ENCODE measurements around the gene SYNPO2L. TPM values are rescaled to one million over a fixed set of nuclear protein-coding genes. Genes with fewer than 3 reads are reported as not detected.
"Not testable (repeated sequence)": the region's sequence is repeated elsewhere in the genome, so short reads cannot be mapped to it uniquely, and the experiment has no call there.

SYNPO2L gene, protein sequence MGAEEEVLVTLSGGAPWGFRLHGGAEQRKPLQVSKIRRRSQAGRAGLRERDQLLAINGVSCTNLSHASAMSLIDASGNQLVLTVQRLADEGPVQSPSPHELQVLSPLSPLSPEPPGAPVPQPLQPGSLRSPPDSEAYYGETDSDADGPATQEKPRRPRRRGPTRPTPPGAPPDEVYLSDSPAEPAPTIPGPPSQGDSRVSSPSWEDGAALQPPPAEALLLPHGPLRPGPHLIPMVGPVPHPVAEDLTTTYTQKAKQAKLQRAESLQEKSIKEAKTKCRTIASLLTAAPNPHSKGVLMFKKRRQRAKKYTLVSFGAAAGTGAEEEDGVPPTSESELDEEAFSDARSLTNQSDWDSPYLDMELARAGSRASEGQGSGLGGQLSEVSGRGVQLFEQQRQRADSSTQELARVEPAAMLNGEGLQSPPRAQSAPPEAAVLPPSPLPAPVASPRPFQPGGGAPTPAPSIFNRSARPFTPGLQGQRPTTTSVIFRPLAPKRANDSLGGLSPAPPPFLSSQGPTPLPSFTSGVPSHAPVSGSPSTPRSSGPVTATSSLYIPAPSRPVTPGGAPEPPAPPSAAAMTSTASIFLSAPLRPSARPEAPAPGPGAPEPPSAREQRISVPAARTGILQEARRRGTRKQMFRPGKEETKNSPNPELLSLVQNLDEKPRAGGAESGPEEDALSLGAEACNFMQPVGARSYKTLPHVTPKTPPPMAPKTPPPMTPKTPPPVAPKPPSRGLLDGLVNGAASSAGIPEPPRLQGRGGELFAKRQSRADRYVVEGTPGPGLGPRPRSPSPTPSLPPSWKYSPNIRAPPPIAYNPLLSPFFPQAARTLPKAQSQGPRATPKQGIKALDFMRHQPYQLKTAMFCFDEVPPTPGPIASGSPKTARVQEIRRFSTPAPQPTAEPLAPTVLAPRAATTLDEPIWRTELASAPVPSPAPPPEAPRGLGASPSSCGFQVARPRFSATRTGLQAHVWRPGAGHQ
- total RNA-seq: 100 to 1,000 TPM; 165 to 219 TPM
- long read RNA-seq, full-length matches to known transcripts: 2 of 115 reads
- long read RNA-seq, partial matches to known transcripts: 0 of 115 reads
- long read RNA-seq, other reads (novel, unspliced or antisense): 113 of 115 reads

DNA sequence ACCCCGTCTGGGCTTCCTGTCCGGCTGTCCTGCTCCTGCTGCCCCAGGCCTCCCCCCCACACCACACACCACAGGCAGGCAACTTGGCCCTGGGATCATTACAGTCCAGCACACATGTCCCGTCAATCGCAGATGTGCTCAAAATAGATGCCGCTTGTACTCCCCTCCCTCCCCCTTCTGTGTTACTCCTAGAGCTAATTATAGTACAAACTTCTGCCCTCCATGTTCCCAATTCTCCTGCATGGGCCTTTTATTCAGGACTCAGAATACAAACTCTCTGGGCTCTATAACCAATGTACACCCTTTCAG, at the start of gene SYNPO2L:
Gene SYNPO2L, minus strand, starts transcription at position 40 of the 309 bp plus-strand sequence. CDS start 107 bp downstream, outside the sequence.
- intact Hi-C loops (cut with DNase I): loop anchor here in 1 of 2 donors (10.0 kb wide), 1 partner anchor 89 kb away; the partner anchor contains the start of gene SEC24C
- DNase-seq (peak; percentile 45), ATAC-seq (peak; percentile 70 to 75)

DNA sequence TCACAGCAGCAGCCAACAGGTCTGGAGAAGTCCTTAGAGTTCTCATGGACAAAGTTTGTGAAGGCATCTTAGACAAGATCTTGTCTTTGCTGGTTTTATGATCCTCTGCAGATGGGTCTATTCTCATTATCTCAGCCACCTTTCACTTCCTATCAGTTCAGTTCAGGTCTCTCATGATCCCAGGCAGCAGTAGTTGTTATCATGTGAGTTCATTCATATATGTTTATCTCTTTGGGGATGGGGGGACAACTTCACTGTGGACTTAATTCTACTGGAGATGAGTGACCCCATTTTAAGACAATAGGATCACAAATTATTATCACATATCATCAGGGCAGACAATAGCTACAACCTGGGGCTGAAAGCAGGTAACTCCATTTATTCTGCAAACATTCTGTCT, 48.1 kb upstream of the SYNPO2L start:
- ATAC-seq; DNase-seq; intact Hi-C loops (cut with DNase I): not testable (repeated sequence)

DNA sequence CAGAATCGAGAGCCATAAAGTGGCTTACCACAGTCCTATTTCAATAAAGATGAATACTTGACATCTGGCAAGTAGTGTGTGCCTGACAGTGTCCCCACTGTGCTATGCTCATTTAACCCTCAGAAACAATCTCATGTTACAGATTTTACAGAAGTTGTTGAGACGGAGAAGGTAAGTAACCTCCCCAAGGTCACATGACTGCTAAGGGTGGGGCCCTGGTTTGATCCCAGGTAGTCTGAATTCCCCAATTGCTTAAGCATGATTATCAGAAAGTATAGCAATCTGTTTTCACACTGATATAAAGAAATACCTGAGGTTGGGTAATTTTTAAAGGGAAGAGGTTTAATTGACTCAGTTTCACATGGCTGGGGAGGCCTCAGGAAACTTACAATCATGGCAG, 43.0 kb upstream of the SYNPO2L start:
- ATAC-seq; intact Hi-C loops (cut with DNase I); DNase-seq: not testable (repeated sequence)

DNA sequence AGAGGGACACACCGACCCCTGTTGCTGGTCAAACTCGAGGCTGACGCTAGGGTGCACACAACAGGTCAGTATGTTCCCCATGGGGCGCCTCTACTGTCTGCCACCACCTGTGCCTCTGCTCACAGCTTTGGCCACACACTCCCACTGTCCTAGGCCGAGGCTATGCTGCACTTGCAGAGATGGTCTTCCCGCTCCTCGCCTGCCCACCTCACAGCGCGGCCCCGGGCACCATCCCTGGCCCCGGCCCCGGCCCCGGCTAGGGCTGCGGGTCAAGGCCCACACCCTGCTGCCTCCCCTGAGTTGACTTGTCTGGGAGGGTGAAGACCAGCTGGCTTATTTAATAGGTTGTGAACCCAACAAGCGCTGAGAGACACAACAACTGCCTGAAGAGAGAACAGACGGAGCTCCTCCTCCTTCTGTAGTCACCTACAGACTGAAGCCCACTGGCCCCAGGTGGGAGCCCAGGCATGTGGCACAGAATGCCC, 41.9 kb upstream of the SYNPO2L start, which contains the start of gene AGAP5:
Gene AGAP5, minus strand, starts transcription at position 435 of the 485 bp plus-strand sequence. Its CDS starts 354 bp downstream, at position 81.
- ATAC-seq; intact Hi-C loops (cut with DNase I); DNase-seq: not testable (repeated sequence)

DNA sequence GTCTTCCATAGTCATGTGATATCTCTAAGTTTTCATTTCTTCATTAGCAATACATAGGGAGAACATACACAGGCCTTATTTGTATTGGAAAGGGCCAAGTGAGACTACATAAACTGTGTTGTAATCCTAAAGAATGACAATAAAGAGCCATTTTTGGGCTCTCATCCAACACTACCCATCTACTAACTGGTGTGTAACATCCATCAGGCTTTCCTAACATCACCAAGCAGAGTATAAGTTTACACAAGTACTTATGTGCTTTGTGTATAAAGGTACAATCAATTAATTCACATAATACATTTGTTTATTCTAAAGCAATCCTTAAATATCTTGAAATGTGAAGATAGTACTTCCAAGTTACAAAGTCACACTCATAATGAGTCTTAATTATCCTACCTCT, 39.5 kb upstream of the SYNPO2L start:
- intact Hi-C loops (cut with DNase I); DNase-seq; ATAC-seq: not testable (repeated sequence)

DNA sequence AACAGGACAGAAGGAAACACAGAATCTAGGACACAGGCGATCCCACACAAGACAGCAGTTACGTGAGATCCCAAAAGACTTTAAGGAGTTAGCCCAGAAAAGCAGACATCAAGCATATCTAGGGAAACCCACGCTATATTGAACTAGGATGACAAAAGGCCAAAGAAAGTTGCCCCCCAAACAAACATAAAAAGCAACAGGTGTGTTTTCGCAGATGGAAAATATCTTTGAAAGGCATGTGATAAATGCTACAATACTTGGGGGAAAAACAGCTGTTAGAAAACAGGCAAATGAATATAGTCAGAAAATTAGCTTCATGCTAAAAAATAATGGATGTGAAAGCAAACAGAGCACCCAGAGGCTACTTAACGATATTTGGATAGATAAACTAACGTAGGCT, 34.9 kb upstream of the SYNPO2L start:
- DNase-seq; intact Hi-C loops (cut with DNase I); ATAC-seq: not testable (repeated sequence)

DNA sequence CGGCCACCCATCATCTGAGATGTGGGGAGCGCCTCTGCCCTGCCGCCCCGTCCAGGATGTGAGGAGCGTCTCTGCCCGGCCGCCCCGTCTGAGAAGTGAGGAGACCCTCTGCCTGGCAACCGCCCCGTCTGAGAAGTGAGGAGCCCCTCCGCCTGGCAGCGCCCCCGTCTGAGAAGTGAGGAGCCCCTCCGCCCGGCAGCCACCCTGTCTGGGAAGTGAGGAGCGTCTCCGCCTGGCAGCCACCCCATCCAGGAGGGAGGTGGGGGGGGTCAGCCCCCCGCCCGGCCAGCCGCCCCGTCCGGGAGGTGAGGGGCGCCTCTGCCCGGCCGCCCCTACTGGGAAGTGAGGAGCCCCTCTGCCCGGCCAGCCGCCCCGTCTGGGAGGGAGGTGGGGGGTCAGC, 33.8 kb upstream of the SYNPO2L start:
- intact Hi-C loops (cut with DNase I); ATAC-seq; DNase-seq: not testable (repeated sequence)

DNA sequence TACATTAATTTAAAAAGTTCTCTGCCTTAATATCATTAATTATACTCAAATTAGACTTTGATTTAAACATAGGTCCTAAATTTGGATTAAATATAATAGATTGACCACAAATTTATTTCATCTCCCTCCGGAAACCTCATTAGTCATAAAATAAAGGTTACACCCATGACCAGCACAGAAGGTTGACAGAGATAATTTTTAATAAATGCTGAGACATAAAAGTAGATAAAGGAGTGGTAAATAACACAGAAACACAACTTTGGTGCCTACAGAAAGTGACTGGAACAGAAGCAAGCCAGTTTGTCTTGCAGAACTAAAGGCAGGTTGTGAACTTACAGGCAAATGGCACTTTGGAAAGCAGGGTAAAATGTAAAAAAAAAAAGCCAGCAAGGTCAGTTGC, 31.8 kb upstream of the SYNPO2L start:
- intact Hi-C loops (cut with DNase I); DNase-seq; ATAC-seq: not testable (repeated sequence)

DNA sequence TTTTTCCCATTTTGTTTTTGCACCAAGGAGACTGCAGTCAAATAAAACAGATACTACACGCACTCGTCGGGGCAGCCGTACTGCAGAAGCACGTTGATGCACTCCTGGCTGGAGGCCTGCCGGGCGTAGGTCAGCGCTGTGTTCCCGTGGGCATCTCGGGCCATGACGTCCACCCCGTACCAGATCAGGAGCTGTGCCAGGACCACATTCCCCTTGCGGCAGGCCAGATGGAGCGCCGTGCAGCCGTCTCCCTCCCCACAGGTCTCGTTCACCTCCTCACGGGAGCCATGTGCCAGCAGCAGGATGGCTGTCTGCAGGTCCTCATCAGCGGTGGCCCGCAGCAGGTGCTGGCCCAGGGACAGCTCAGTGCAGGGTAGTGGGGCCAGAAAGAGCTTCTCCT, 18.7 kb upstream of the SYNPO2L start:
- intact Hi-C loops (cut with DNase I); ATAC-seq; DNase-seq: not testable (repeated sequence)

DNA sequence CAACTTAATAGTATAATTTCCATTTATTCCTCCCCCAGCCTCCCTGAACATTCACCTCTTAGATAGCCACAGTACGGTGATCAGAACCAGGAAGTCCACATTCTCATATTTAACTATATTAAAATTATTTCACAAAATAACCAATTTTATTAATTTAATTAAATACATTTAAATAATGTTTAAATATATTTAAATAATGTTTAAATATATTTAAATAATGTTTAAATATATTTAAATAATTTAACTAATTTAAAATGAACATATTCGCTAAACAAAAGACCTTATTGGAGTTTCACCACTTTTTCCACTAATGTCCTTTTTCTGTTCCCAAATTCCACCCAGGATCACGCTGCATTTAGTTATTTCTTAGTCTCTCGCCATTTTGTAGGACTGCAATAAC, 12.5 kb upstream of the SYNPO2L start:
- DNase-seq; ATAC-seq; intact Hi-C loops (cut with DNase I): not testable (repeated sequence)

DNA sequence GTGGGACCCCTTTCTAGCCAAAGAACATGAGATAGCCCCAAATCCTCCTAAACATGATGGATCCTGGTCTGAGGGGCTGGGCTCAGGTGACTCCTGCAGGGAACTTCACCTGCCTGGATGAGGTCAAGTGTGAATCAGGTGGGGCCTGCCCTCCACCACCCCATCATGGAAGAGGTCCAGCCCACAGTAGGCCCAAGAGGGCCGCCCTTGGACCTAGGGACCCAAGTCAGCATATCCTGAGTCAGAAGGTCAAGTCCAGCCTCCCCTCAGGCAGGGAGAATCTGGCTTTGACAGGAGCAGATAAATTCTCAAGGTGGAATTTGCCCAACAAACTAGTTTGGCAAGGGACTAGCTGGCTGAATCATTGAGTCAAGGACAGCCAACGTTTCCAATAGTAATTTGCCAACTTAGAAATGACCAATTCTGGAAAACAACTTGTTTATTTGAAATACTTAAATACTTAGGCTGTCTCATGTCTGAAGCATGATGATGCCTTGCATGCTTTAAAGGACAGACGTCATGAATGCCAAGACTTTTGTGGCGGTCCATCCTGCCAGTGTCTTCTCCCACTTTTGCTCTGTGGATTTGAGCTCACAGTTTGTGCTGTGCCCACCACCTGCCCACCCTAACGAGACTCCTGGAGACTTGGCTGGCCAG, 10.5 kb upstream of the SYNPO2L start:
- ATAC-seq; intact Hi-C loops (cut with DNase I); DNase-seq: not testable (repeated sequence)

DNA sequence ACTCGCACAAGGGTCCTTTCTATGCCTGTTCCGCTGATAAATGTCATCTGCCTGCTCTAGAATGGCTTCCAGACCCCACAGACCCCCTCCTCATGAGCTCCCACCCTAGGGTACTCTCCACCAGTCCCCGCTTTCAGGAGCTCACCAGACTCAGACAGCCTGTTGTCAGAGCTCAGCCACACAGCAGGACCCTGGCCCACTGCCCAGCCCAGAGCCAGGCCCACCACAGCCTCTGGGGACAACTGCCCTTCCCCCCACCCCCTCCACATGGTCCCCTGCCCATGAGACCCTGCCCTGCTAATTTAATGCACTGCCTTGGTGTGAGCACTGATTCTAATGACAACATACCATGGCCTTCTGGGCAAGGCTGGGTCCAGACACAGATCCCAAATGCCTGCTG, 9.8 kb upstream of the SYNPO2L start:
- ATAC-seq; DNase-seq; intact Hi-C loops (cut with DNase I): not testable (repeated sequence)

DNA sequence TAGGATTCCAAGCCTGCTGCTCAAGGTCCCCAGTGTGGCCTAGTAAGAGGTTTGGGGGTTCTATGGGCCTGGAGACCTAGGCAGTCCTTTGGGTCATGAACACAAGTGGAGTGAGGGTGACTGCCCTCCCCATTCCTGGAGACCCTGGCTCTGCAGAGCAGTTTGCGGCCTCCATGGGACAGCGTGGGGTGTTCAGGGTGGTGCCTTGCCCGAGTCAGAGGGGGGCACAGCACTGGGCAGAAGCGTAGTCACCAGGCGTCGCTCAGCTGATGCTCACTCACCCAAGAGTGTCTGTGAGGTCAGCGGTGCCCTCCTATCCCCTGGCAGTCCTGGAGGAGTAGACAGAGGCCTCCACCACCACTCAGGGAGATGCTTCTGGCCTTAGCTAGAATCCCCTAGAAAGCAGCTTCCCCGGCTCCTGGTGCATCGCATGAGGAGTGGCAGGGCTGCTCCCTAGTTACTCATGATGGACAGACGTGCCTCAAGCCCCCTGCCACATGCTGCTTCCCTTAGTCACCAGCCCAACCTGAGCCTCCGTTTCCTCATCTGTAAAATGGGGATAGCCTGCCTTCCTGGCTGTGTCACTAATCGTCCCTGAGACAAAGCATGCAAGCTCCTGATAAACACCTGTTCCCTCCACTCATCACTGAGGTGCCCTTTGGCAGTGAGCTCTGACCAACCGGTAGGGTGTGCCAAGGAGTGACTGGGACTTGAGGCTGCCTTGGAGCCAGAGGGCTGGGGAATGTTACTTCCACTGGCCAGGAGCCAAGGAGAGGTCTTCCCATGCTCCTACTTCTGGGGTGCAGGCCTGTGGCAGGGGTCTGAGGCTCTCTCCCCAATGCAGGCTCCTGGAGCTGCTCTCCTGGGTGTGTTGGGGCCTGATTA, 8.6 kb upstream of the SYNPO2L start:
- intact Hi-C loops (cut with DNase I); DNase-seq; ATAC-seq: not testable (repeated sequence)

DNA sequence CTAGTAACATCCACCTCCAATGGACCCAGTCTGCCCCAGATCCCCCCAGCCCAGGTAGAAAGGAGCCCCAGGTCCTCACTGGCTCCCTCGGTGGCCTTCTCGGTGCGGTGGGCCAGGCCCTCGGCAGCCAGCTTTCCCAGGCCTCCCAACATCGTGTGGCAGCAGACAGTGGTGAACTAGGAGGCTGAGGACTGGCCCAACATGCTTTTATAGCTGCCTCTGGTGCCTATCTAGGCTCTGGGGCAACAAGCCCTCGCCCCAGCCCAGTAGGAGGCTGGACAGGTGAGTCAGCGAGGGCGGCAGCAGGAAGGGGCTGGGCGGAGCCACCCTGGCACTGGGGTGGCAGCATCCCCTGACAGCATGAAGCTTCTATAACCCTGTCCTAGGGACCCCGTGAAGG, 7.8 kb upstream of the SYNPO2L start:
- DNase-seq; intact Hi-C loops (cut with DNase I); ATAC-seq: not testable (repeated sequence)

DNA sequence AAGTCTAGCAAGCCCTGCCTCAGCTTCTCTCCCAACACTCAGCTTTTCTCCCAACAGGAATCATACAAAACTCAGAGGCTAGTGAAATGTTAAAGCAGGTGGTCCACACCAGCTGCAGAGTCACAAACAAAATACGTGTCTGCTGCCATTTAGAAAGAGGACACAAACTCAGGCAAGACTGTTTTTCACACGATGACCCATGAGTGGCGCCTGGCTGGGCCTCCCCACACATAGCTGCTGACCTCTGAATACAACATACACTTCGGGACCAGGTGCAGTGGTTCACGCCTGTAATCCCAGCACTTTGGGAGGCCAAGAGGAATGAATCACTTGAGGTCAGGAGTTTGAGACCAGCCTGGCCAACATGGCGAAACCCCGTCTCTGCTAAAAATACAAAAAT, 6.9 kb upstream of the SYNPO2L start:
- intact Hi-C loops (cut with DNase I); ATAC-seq; DNase-seq: not testable (repeated sequence)

DNA sequence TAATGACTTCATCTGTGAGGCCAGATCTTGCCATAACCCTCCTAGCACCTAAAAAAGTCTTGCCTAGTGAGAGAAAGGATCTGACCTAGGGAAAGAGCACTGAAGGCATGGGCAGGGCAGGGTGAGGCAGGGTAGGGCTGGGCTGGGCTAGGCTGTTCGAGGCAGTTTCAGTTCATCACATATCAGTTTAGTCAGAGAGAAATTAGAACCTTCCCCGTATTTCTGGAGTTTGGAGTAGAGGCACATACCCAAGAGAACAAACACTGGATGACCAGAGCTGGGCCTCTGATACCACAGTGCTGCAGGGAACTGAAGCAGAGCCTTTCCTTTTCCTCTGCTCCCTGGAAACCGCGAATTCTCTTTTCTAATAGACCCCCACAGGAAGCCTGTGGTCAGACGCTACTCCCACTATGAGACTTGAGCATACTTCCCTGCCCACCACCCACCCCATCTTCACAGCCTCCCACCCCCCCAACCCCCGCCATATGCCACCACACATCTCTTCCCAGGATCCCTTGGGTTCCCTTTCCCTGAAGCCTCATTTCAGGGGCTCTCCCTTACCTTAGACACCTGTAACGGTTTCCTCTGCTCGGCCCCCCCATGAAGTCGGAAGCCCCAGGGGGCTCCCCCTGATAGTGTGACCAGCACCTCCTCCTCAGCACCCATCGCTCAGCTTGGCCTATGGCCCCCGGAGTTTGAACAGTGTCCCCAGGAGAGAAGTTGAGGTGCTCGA, 406 bp downstream of the SYNPO2L start:
- no peak for ATAC-seq
- intact Hi-C loops (cut with DNase I): loop anchor here in 1 of 2 donors (10.0 kb wide), 1 partner anchor 89 kb away; the partner anchor contains the start of gene SEC24C

DNA sequence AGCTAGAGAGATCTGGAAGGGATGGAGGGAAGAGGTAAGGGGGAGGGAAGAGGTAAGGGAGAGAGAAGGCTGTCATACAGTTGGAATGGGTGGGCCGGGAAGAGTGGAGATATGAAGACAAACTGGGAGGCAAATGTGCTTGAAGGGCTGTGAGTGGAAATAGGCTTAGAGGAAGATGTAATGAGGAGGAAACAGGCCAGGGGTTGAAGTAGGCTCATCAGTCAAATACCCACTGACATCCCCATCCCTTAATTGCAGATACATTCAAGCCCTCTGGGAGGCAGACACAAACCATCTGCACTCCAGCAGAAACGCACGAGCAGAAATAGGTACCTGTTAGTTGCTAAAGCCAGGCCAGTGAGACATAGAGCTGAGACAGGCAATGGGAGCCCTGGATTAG, 2.1 kb downstream of the SYNPO2L start:
- ATAC-seq (peak in 1 of 2 donors; percentile 19), DNase-seq (no peak)
- intact Hi-C loops (cut with DNase I): loop anchor here in 1 of 2 donors (10.0 kb wide), 1 partner anchor 91 kb away; the partner anchor contains the start of gene SEC24C

More for the DNA sequence above, 406 bp downstream of the SYNPO2L start:
- DNase-seq: no peak
